ENCODE measurements around the gene CLPSL1.
"Not testable (repeated sequence)": the region's sequence is repeated elsewhere in the genome, so short reads cannot be mapped to it uniquely, and the experiment has no call there.

CLPSL1 gene

GRCh38 chr6:35780719-35781118 lies at the start of gene CLPSL1:
Gene CLPSL1 (plus strand): TSS chr6:35781019. CDS start chr6:35781111, 92 bp downstream.
- no peak for DNase-seq

GRCh38 chr6:35731414-35731735 lies 49.4 kb upstream of the CLPSL1 start:
- DNase-seq = peak; percentile 97

GRCh38 chr6:35731736-35732532 lies 48.9 kb upstream of the CLPSL1 start:
- peak; percentile 98 for DNase-seq

GRCh38 chr6:35733633-35734032 lies 47.2 kb upstream of the CLPSL1 start:
- no peak for DNase-seq

- DNase-seq = not testable (repeated sequence)
Measured at GRCh38 chr6:35734319-35734718, 46.5 kb upstream of the CLPSL1 start.

GRCh38 chr6:35735452-35735851 lies 45.4 kb upstream of the CLPSL1 start:
- DNase-seq = no peak

- peak; percentile 90 for DNase-seq
Measured at GRCh38 chr6:35736253-35736894, 44.4 kb upstream of the CLPSL1 start.

GRCh38 chr6:35736982-35737412 lies 43.8 kb upstream of the CLPSL1 start, which contains the start of gene ARMC12:
Gene ARMC12 (plus strand): TSS chr6:35737032. CDS start chr6:35737109, 77 bp downstream.
- no peak for DNase-seq

- no peak for DNase-seq
Measured at GRCh38 chr6:35737413-35738211, 43.2 kb upstream of the CLPSL1 start.

- no peak for DNase-seq
Measured at GRCh38 chr6:35739645-35740524, 40.9 kb upstream of the CLPSL1 start.

- DNase-seq = no peak
Measured at GRCh38 chr6:35742842-35743241, 38.0 kb upstream of the CLPSL1 start.

GRCh38 chr6:35745509-35745908 lies 35.3 kb upstream of the CLPSL1 start:
- no peak for DNase-seq

GRCh38 chr6:35746516-35746915 lies 34.3 kb upstream of the CLPSL1 start:
- DNase-seq = no peak

GRCh38 chr6:35747877-35748276 lies 32.9 kb upstream of the CLPSL1 start:
- no peak for DNase-seq

GRCh38 chr6:35750557-35750956 lies 30.3 kb upstream of the CLPSL1 start:
- DNase-seq = no peak

GRCh38 chr6:35751594-35751993 lies 29.2 kb upstream of the CLPSL1 start:
- DNase-seq = no peak

GRCh38 chr6:35752330-35752729 lies 28.5 kb upstream of the CLPSL1 start:
- no peak for DNase-seq

- no peak for DNase-seq
Measured at GRCh38 chr6:35754452-35755277, 26.2 kb upstream of the CLPSL1 start.

GRCh38 chr6:35755278-35755924 lies 25.4 kb upstream of the CLPSL1 start:
- no peak for DNase-seq

GRCh38 chr6:35757456-35758123 lies 23.2 kb upstream of the CLPSL1 start:
- DNase-seq = peak; percentile 14
